NCI-H1105 (cell line): ENCODE measurements around the gene HCAR1.
"Not testable (repeated sequence)": the region's sequence is repeated elsewhere in the genome, so short reads cannot be mapped to it uniquely, and the experiment has no call there.

Experiments
- DNase-seq: peaks from one replicate; lab custom pipeline; 2025; lab: John Stamatoyannopoulos, UW

HCAR1 gene

GRCh38 chr12:122730215-122731014 lies at the start of gene HCAR1:
Gene HCAR1 (minus strand): TSS chr12:122730844. CDS start chr12:122730339, 505 bp downstream.
- DNase-seq, result no peak

- DNase-seq, result no peak
These were observed 26.9 kb upstream of the HCAR1 start for GRCh38 chr12:122757568-122757967.

- DNase-seq, result no peak
These were observed 24.1 kb upstream of the HCAR1 start for GRCh38 chr12:122754790-122755189.

- no peak for DNase-seq
These were observed 22.6 kb upstream of the HCAR1 start for GRCh38 chr12:122753319-122753650.

GRCh38 chr12:122752464-122753318 lies 22.0 kb upstream of the HCAR1 start, which contains the start of gene DENR:
Gene DENR (plus strand): TSS chr12:122752824. CDS start chr12:122753702, 878 bp downstream.
- DNase-seq, result peak; percentile 98

- DNase-seq, result not testable (repeated sequence)
These were observed 20.3 kb upstream of the HCAR1 start for GRCh38 chr12:122750781-122751515.

- no peak for DNase-seq
These were observed 19.1 kb upstream of the HCAR1 start for GRCh38 chr12:122749569-122750332.

- no peak for DNase-seq
These were observed 16.8 kb upstream of the HCAR1 start for GRCh38 chr12:122747224-122748135.

GRCh38 chr12:122743895-122744525 lies 13.4 kb upstream of the HCAR1 start:
- DNase-seq, result no peak

GRCh38 chr12:122740351-122740750 lies 9.7 kb upstream of the HCAR1 start:
- DNase-seq, result no peak

GRCh38 chr12:122738571-122738970 lies 7.9 kb upstream of the HCAR1 start:
- DNase-seq, result no peak

- DNase-seq, result no peak
These were observed 2.0 kb upstream of the HCAR1 start for GRCh38 chr12:122732611-122733010.

- no peak for DNase-seq
These were observed 1.5 kb upstream of the HCAR1 start for GRCh38 chr12:122732170-122732569.

- no peak for DNase-seq
These were observed 945 bp downstream of the HCAR1 start for GRCh38 chr12:122729583-122730214.

- DNase-seq, result no peak
These were observed 4.5 kb downstream of the HCAR1 start for GRCh38 chr12:122726080-122726558.

- DNase-seq, result no peak
These were observed 5.1 kb downstream of the HCAR1 start for GRCh38 chr12:122725452-122726079.

GRCh38 chr12:122724641-122725243 lies 5.9 kb downstream of the HCAR1 start:
- DNase-seq, result no peak

- DNase-seq, result no peak
These were observed 8.3 kb downstream of the HCAR1 start for GRCh38 chr12:122722387-122722786.
